NT2/D1 (cell line): Measurements from ENCODE around the gene SLC17A4.

ENCODE experiments used
- YY1 ChIP-seq: IDR thresholded peaks from 2 replicates; pipeline ENCODE4 v1.6.1; 2011; ENCODE audit not compliant: insufficient read length, insufficient read depth
- ZNF274 ChIP-seq: IDR thresholded peaks from 2 replicates; pipeline ENCODE4 v1.6.1; 2011; ENCODE audit warnings: mild to moderate bottlenecking, low read depth, low read length

- TF ChIP-seq YY1 (no peak), ZNF274 (no peak)
Observed at GRCh38 chr6:25754535-25754934, at the start of gene SLC17A4.
